GM23338 (cell line): ENCODE measurements around the gene PLAC8L1. TPM values are rescaled to one million over a fixed set of nuclear protein-coding genes. Genes with fewer than 3 reads are reported as not detected.

Source experiments
- ATAC-seq: fragments of 200-7000 bp; cut with Tn5 transposase; 3 replicates; pipeline ENCODE4 v1.9.1; 2020
- DNase-seq: peaks from one replicate; pipeline ENCODE4 v3.0.0-alpha.2; 2015; ENCODE audit warnings: low spot score
- H2AFZ ChIP-seq: fragments of 200-600 bp; sonication (generic); 2 replicates; pipeline ENCODE4 v1.8.0; 2016; ENCODE audit warnings: antibody characterized with exemption, mild to moderate bottlenecking, moderate library complexity
- H3F3A ChIP-seq: fragments of 200-600 bp; sonication (generic); replicated peaks from 2 replicates; pipeline ENCODE4 v1.8.0; 2017; ENCODE audit warnings: antibody characterized with exemption, mixed run types, low read depth
- H3K27ac ChIP-seq: fragments of 200-600 bp; sonication (generic); 2 replicates; pipeline ENCODE4 v1.6.1; 2016; ENCODE audit warnings: low read depth
- H3K27me3 ChIP-seq: fragments of 200-600 bp; sonication (generic); 2 replicates; pipeline ENCODE4 v1.8.0; 2016; ENCODE audit warnings: mild to moderate bottlenecking, mixed run types, moderate library complexity; ENCODE audit not compliant: insufficient read depth
- H3K36me3 ChIP-seq: fragments of 200-600 bp; sonication (generic); 2 replicates; pipeline ENCODE4 v1.8.0; 2016; ENCODE audit warnings: mild to moderate bottlenecking; ENCODE audit not compliant: insufficient read depth
- H3K4me1 ChIP-seq: fragments of 200-600 bp; sonication (generic); 2 replicates; pipeline ENCODE4 v1.8.0; 2016; ENCODE audit warnings: mild to moderate bottlenecking, moderate library complexity; ENCODE audit not compliant: insufficient read depth
- H3K4me2 ChIP-seq: fragments of 200-600 bp; sonication (generic); 2 replicates; pipeline ENCODE4 v1.7.1; 2017; ENCODE audit warnings: mixed run types
- H3K4me3 ChIP-seq: fragments of 200-600 bp; sonication (generic); 2 replicates; pipeline ENCODE4 v1.6.1; 2016; ENCODE audit warnings: mixed run types
- H3K79me2 ChIP-seq: fragments of 200-600 bp; sonication (generic); replicated peaks from 2 replicates; pipeline ENCODE4 v1.8.0; 2017; ENCODE audit warnings: mild to moderate bottlenecking; ENCODE audit not compliant: insufficient read depth
- H3K9me2 ChIP-seq: fragments of 200-600 bp; sonication (generic); 2 replicates; pipeline ENCODE4 v1.8.0; 2017; ENCODE audit not compliant: insufficient read depth
- H4K20me1 ChIP-seq: fragments of 200-600 bp; sonication (generic); replicated peaks from 2 replicates; pipeline ENCODE4 v1.8.0; 2017; ENCODE audit warnings: mild to moderate bottlenecking; ENCODE audit not compliant: insufficient read depth
- H3K27ac Mint-ChIP-seq: 2 replicates; pipeline ENCODE4 v1.8.0; 2020; ENCODE audit warnings: inconsistent platforms, mild to moderate bottlenecking, moderate library complexity, mixed read lengths
- H3K27me3 Mint-ChIP-seq: 3 replicates; pipeline ENCODE4 v1.8.0; 2022; ENCODE audit warnings: low read depth, mild to moderate bottlenecking, moderate library complexity, mixed read lengths, inconsistent platforms; ENCODE audit not compliant: insufficient read depth, poor library complexity
- H3K36me3 Mint-ChIP-seq: 3 replicates; pipeline ENCODE4 v1.8.0; 2021; ENCODE audit warnings: low read depth, mild to moderate bottlenecking, inconsistent platforms, moderate library complexity, mixed read lengths
- H3K4me1 Mint-ChIP-seq: 3 replicates; pipeline ENCODE4 v1.8.0; 2020; ENCODE audit warnings: mild to moderate bottlenecking, inconsistent platforms, mixed read lengths
- H3K4me3 Mint-ChIP-seq: 3 replicates; pipeline ENCODE4 v1.8.0; 2021; ENCODE audit warnings: moderate library complexity, mild to moderate bottlenecking, inconsistent platforms, mixed read lengths
- H3K9me3 Mint-ChIP-seq: 3 replicates; pipeline ENCODE4 v1.8.0; 2020; ENCODE audit warnings: moderate library complexity, mild to moderate bottlenecking, inconsistent platforms, mixed read lengths
- EZH2phosphoT487 ChIP-seq: fragments of 200-600 bp; sonication (generic); IDR thresholded peaks from one replicate; pipeline ENCODE4 v1.8.1; 2018; ENCODE audit warnings: antibody characterized with exemption; ENCODE audit not compliant: unreplicated experiment
- NANOG ChIP-seq: IDR thresholded peaks from 2 replicates; pipeline ENCODE4 v1.6.1; 2016; ENCODE audit warnings: antibody characterized with exemption, borderline replicate concordance
- polyA plus RNA-seq: library from polyadenylated mRNA; unstranded; fragments of >200 nt; fragmentation: Nextera tagmentation; extraction: Ambion mirVana; gene quantifications from 2 replicates; pipeline ENCODE4 v1.2.1, GENCODE V29; 2016
- total RNA-seq: library from RNA; depleted of rRNA; stranded (reverse); fragments of >200 nt; shearing (Covaris generic); gene quantifications from 2 replicates; pipeline ENCODE4 v1.2.3, GENCODE V29; 2014
- TF ChIP-seq, protein P1 (sequence below): fragments of 250-450 bp; sonication (Bioruptor Pico); IDR thresholded peaks from 2 replicates; pipeline ENCODE4 v1.5.0; 2020; ENCODE audit warnings: mild to moderate bottlenecking, moderate library complexity

PLAC8L1 gene
- total and polyA plus RNA-seq, 2 experiments from 2014 or later, result 2.0 TPM; not detected in 1

DNA sequence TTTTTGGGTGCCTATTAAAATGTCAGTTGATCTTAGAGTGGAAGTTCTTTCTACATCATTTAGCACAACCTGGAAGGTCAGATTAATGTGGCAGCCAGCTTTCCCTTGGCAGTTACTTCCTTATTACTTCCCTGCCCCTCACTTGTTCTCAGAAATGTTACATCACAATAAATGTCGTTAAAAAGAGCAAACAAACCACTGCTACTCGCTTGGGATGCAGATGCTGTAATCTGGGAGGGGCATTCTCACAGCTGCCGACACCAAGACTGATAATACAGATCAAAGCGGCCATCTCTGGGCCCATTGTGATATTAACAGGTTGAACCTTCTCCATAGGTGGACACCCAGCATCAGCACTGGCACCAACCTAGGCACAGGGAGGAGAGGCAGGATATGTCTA lies 29.3 kb downstream of the PLAC8L1 start (continued):
- TF ChIP-seq, protein P1, sequence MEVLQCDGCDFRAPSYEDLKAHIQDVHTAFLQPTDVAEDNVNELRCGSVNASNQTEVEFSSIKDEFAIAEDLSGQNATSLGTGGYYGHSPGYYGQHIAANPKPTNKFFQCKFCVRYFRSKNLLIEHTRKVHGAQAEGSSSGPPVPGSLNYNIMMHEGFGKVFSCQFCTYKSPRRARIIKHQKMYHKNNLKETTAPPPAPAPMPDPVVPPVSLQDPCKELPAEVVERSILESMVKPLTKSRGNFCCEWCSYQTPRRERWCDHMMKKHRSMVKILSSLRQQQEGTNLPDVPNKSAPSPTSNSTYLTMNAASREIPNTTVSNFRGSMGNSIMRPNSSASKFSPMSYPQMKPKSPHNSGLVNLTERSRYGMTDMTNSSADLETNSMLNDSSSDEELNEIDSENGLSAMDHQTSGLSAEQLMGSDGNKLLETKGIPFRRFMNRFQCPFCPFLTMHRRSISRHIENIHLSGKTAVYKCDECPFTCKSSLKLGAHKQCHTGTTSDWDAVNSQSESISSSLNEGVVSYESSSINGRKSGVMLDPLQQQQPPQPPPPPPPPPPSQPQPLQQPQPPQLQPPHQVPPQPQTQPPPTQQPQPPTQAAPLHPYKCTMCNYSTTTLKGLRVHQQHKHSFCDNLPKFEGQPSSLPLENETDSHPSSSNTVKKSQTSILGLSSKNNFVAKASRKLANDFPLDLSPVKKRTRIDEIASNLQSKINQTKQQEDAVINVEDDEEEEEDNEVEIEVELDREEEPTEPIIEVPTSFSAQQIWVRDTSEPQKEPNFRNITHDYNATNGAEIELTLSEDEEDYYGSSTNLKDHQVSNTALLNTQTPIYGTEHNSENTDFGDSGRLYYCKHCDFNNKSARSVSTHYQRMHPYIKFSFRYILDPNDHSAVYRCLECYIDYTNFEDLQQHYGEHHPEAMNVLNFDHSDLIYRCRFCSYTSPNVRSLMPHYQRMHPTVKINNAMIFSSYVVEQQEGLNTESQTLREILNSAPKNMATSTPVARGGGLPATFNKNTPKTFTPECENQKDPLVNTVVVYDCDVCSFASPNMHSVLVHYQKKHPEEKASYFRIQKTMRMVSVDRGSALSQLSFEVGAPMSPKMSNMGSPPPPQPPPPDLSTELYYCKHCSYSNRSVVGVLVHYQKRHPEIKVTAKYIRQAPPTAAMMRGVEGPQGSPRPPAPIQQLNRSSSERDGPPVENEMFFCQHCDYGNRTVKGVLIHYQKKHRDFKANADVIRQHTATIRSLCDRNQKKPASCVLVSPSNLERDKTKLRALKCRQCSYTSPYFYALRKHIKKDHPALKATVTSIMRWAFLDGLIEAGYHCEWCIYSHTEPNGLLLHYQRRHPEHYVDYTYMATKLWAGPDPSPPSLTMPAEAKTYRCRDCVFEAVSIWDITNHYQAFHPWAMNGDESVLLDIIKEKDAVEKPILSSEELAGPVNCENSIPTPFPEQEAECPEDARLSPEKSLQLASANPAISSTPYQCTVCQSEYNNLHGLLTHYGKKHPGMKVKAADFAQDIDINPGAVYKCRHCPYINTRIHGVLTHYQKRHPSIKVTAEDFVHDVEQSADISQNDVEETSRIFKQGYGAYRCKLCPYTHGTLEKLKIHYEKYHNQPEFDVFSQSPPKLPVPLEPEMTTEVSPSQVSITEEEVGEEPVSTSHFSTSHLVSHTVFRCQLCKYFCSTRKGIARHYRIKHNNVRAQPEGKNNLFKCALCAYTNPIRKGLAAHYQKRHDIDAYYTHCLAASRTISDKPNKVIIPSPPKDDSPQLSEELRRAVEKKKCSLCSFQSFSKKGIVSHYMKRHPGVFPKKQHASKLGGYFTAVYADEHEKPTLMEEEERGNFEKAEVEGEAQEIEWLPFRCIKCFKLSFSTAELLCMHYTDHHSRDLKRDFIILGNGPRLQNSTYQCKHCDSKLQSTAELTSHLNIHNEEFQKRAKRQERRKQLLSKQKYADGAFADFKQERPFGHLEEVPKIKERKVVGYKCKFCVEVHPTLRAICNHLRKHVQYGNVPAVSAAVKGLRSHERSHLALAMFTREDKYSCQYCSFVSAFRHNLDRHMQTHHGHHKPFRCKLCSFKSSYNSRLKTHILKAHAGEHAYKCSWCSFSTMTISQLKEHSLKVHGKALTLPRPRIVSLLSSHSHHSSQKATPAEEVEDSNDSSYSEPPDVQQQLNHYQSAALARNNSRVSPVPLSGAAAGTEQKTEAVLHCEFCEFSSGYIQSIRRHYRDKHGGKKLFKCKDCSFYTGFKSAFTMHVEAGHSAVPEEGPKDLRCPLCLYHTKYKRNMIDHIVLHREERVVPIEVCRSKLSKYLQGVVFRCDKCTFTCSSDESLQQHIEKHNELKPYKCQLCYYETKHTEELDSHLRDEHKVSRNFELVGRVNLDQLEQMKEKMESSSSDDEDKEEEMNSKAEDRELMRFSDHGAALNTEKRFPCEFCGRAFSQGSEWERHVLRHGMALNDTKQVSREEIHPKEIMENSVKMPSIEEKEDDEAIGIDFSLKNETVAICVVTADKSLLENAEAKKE (CRISPR knock-in tag), result no peak

DNA sequence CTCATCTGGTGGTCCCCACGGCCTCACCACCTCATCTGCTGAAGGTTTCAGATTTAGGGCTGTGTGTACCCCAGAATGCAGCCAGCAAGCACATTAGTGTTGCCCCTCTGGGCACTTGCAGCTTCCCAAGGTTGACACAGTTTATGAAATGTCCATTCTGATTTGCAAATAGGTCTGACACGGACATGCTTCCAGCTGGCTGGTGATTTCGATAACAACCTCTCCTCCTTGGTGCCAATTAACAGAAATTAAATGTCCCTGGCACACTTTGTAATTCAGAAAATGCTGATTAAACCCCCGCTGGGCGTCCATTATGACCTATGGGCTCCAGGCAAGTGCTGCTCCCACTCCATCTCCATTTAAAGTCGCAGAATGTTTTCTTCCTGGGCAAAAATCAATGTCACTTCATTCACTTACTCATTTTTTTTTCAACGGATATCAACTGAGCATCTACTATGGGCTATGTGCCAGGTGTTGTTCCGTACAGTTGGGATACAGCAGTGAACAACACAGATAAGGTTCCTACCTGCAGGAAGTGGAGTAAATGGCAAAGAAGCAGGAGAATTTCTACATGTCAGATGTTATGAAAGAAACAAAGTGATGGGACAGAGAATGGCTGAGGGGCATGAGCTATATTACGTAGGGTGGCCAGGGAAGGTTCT lies 32.0 kb downstream of the PLAC8L1 start:
- H3K36me3 Mint-ChIP-seq, result no peaks in the 10 kb centered on the region
- peak; percentile 42 for ATAC-seq
- TF ChIP-seq EZH2phosphoT487 (no peak), NANOG (peak; percentile 94)
- peak overlapping the region; percentile 49 for H3K4me3 ChIP-seq
- peak overlapping the region; percentile 59 for H3K4me3 Mint-ChIP-seq
- DNase-seq, result peak; percentile 75
- peaks cover 58% of the 10 kb centered on the region for H3K4me1 ChIP-seq
- peaks cover 9% of the 10 kb centered on the region for H3K27me3 Mint-ChIP-seq
- H4K20me1 ChIP-seq, result no peaks in the 10 kb centered on the region
- H3K9me3 Mint-ChIP-seq, result peaks cover 3% of the 10 kb centered on the region; the same call in 1 of the 3 replicates
- H3K4me2 ChIP-seq, result peak overlapping the region; percentile 79
- H3K27me3 ChIP-seq, result peaks cover 31% of the 10 kb centered on the region
- H3K9me2 ChIP-seq, result no peaks in the 10 kb centered on the region
- H2AFZ ChIP-seq, result no peak overlapping the region
- no peak overlapping the region for H3K27ac ChIP-seq
- H3K27ac Mint-ChIP-seq, result peak overlapping the region; percentile 29; the same call in 1 of the 2 replicates
- H3F3A ChIP-seq, result peaks cover 6% of the 10 kb centered on the region; the same call in 1 of the 2 replicates
- H3K4me1 Mint-ChIP-seq, result peaks cover 52% of the 10 kb centered on the region
- no peaks in the 10 kb centered on the region for H3K36me3 ChIP-seq
- no peaks in the 10 kb centered on the region for H3K79me2 ChIP-seq
